Calu3 (cell line): ENCODE data around the gene PPFIA2. TPM values are rescaled to one million over a fixed set of nuclear protein-coding genes. Genes with fewer than 3 reads are reported as not detected.

Experiments
- BruUV-seq: library from RNA; stranded (reverse); fragments of 400-500 nt; replicated peaks from 2 replicates; lab custom pipeline; 2021; lab: Mats Ljungman, UMichigan
- CTCF ChIA-PET: fragments of 300-600 bp; sonication (Branson Sonifier 250); formaldehyde crosslinking; loops from one replicate; lab custom pipeline; 2022; ENCODE audit warnings: antibody characterized with exemption; lab: Charles Lee
- DNase-seq: peaks from one replicate; pipeline ENCODE4 v3.0.0; 2022
- H3K27ac Mint-ChIP-seq: one replicate; pipeline ENCODE4 v1.8.0; 2022; ENCODE audit warnings: mixed read lengths; ENCODE audit not compliant: unreplicated experiment
- H3K27me3 Mint-ChIP-seq: one replicate; pipeline ENCODE4 v1.8.0; 2022; ENCODE audit warnings: mixed read lengths; ENCODE audit not compliant: unreplicated experiment
- H3K36me3 Mint-ChIP-seq: one replicate; pipeline ENCODE4 v1.8.0; 2022; ENCODE audit warnings: mild to moderate bottlenecking, moderate library complexity, mixed read lengths; ENCODE audit not compliant: insufficient read depth, unreplicated experiment
- H3K4me1 Mint-ChIP-seq: one replicate; pipeline ENCODE4 v1.8.0; 2022; ENCODE audit warnings: mild to moderate bottlenecking, low read depth, mixed read lengths; ENCODE audit not compliant: unreplicated experiment
- H3K4me3 Mint-ChIP-seq: one replicate; pipeline ENCODE4 v1.8.0; 2022; ENCODE audit warnings: mild to moderate bottlenecking, low read depth, moderate library complexity, mixed read lengths; ENCODE audit not compliant: unreplicated experiment
- H3K9me3 Mint-ChIP-seq: one replicate; pipeline ENCODE4 v1.8.0; 2022; ENCODE audit warnings: low read depth, mixed read lengths; ENCODE audit not compliant: unreplicated experiment
- CTCF ChIP-seq: fragments of 200-600 bp; IDR thresholded peaks from one replicate; pipeline ENCODE4 v1.8.0; 2022; ENCODE audit warnings: antibody characterized with exemption; ENCODE audit not compliant: unreplicated experiment
- intact Hi-C: fragments of 100-400 bp; cut with micrococcal nuclease; formaldehyde crosslinking; loops from one replicate; pipeline ENCODE4 v1.10.0; 2022; ENCODE audit not compliant: unreplicated experiment
- total RNA-seq: library from RNA; stranded (reverse); gene quantifications from 2 replicates; pipeline ENCODE4 v1.2.3, GENCODE V29; 2022

PPFIA2 gene
- total RNA-seq, 1 experiment from 2014 or later: 0.07 TPM

GRCh38 chr12:81470923-81471322 lies 288.2 kb downstream of the PPFIA2 start:
- H3K36me3 Mint-ChIP-seq: no peaks in the 10 kb centered on the region
- no peak for TF ChIP-seq CTCF
- no peaks in the 10 kb centered on the region for H3K9me3 Mint-ChIP-seq
- no TSS peak for BruUV-seq
- no peak for DNase-seq
- intact Hi-C loops: no loop called here
- no peak overlapping the region for H3K4me3 Mint-ChIP-seq
- H3K27me3 Mint-ChIP-seq: no peaks in the 10 kb centered on the region
- CTCF ChIA-PET: interaction anchor here (0.7 kb wide), 1 partner anchor 1273 kb away, joined by 5 read pairs; no protein-coding TSS in a partner anchor
- no peak overlapping the region for H3K27ac Mint-ChIP-seq
- H3K4me1 Mint-ChIP-seq: no peaks in the 10 kb centered on the region

- no TSS peak for BruUV-seq
- DNase-seq: no peak
- CTCF ChIA-PET: interaction anchor here (0.7 kb wide), 1 partner anchor 89 kb away, joined by 4 read pairs; no protein-coding TSS in a partner anchor
- no peaks in the 10 kb centered on the region for H3K36me3 Mint-ChIP-seq
- no peak overlapping the region for H3K27ac Mint-ChIP-seq
- no peaks in the 10 kb centered on the region for H3K27me3 Mint-ChIP-seq
- H3K4me3 Mint-ChIP-seq: no peak overlapping the region
- H3K4me1 Mint-ChIP-seq: no peaks in the 10 kb centered on the region
- intact Hi-C loops: no loop called here
- TF ChIP-seq CTCF: no peak
- no peaks in the 10 kb centered on the region for H3K9me3 Mint-ChIP-seq
These were observed 290.9 kb downstream of the PPFIA2 start for GRCh38 chr12:81468206-81468605.

GRCh38 chr12:81465876-81466275 lies 293.3 kb downstream of the PPFIA2 start:
- H3K4me3 Mint-ChIP-seq: no peak overlapping the region
- TF ChIP-seq CTCF: no peak
- no peak for DNase-seq
- intact Hi-C loops: no loop called here
- H3K36me3 Mint-ChIP-seq: no peaks in the 10 kb centered on the region
- H3K27me3 Mint-ChIP-seq: no peaks in the 10 kb centered on the region
- no peak overlapping the region for H3K27ac Mint-ChIP-seq
- BruUV-seq: no TSS peak
- CTCF ChIA-PET: no interaction called here
- H3K4me1 Mint-ChIP-seq: no peaks in the 10 kb centered on the region
- no peaks in the 10 kb centered on the region for H3K9me3 Mint-ChIP-seq

GRCh38 chr12:81465191-81465590 lies 294.0 kb downstream of the PPFIA2 start:
- DNase-seq: no peak
- CTCF ChIA-PET: no interaction called here
- Mint-ChIP-seq H3K27me3 (no peaks in the 10 kb centered on the region), H3K36me3 (no peaks in the 10 kb centered on the region), H3K27ac (no peak overlapping the region), H3K4me1 (no peaks in the 10 kb centered on the region), H3K9me3 (no peaks in the 10 kb centered on the region), H3K4me3 (no peak overlapping the region)
- intact Hi-C loops: no loop called here
- BruUV-seq: no TSS peak
- no peak for TF ChIP-seq CTCF
